ENCODE results near the gene CACNA2D1.

Gene CACNA2D1

DNA sequence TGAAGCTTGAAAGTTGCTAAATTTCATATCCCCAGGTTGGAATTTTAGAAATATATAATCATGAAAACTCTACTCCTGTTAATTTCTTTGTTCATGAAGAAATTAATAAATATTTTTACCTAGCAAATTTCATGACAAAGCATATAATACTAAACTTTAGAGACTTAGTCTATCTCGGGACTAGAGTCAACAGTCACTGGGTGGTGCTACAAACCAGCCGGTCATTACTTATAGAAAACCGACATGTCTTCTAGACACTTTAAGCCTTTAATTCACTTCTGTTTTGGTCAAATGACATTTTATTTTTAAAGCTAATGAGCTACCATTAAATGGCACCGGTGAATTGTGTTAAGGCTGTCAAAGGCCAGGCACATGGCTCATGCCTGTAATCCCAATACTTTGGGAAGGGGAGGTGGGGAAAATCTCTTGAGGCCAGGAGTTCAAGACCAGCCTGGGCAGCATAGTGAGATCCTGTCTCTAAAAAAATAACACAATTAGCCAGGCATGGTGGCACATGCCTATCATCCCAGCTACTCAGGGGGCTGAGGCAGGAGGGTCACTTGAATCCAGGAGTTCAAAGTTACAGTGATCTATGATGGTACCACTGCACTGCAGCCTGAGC is 270.1 kb downstream of the CACNA2D1 start:
- Histone ChIP-seq H3K36me3 (ENCODE audit: control insufficient read depth, insufficient read depth, low read length) (no peaks in the 10 kb centered on the region), H3K4me3 (ENCODE audit: low read depth, low read length) (no peak overlapping the region), H3K9me3 (ENCODE audit: control insufficient read depth, insufficient read depth, low read length) (no peaks in the 10 kb centered on the region)

GRCh38 chr7:82172881-82173280 is 270.7 kb downstream of the CACNA2D1 start:
- H3K4me3 ChIP-seq (ENCODE audit: low read depth, low read length) = no peak overlapping the region
- no peaks in the 10 kb centered on the region for H3K36me3 ChIP-seq (ENCODE audit: control insufficient read depth, insufficient read depth, low read length)
- H3K4me1 ChIP-seq (ENCODE audit: control insufficient read depth, insufficient read depth, low read length) = peaks cover 28% of the 10 kb centered on the region
- H3K27me3 ChIP-seq (ENCODE audit: control insufficient read depth, insufficient read depth, low read length) = no peaks in the 10 kb centered on the region
- no peaks in the 10 kb centered on the region for H3K9me3 ChIP-seq (ENCODE audit: control insufficient read depth, insufficient read depth, low read length)
- H3K9ac ChIP-seq (ENCODE audit: low read depth, low read length) = no peak overlapping the region
- H3K27ac ChIP-seq (ENCODE audit: low read depth, low read length) = peak overlapping the region; percentile 23

More for the DNA sequence above, 270.1 kb downstream of the CACNA2D1 start:
- Histone ChIP-seq H3K27ac (ENCODE audit: low read depth, low read length) (no peak overlapping the region), H3K4me1 (ENCODE audit: control insufficient read depth, insufficient read depth, low read length) (peaks cover 29% of the 10 kb centered on the region), H3K9ac (ENCODE audit: low read depth, low read length) (no peak overlapping the region), H3K27me3 (ENCODE audit: control insufficient read depth, insufficient read depth, low read length) (no peaks in the 10 kb centered on the region)

- Histone ChIP-seq H3K4me3 (ENCODE audit: low read depth, low read length) (no peak overlapping the region), H3K27me3 (ENCODE audit: control insufficient read depth, insufficient read depth, low read length) (no peaks in the 10 kb centered on the region), H3K27ac (ENCODE audit: low read depth, low read length) (no peak overlapping the region), H3K36me3 (ENCODE audit: control insufficient read depth, insufficient read depth, low read length) (no peaks in the 10 kb centered on the region), H3K9ac (ENCODE audit: low read depth, low read length) (no peak overlapping the region), H3K9me3 (ENCODE audit: control insufficient read depth, insufficient read depth, low read length) (no peaks in the 10 kb centered on the region), H3K4me1 (ENCODE audit: control insufficient read depth, insufficient read depth, low read length) (peaks cover 26% of the 10 kb centered on the region)
Measured at GRCh38 chr7:82172017-82172416, 271.6 kb downstream of the CACNA2D1 start.

DNA sequence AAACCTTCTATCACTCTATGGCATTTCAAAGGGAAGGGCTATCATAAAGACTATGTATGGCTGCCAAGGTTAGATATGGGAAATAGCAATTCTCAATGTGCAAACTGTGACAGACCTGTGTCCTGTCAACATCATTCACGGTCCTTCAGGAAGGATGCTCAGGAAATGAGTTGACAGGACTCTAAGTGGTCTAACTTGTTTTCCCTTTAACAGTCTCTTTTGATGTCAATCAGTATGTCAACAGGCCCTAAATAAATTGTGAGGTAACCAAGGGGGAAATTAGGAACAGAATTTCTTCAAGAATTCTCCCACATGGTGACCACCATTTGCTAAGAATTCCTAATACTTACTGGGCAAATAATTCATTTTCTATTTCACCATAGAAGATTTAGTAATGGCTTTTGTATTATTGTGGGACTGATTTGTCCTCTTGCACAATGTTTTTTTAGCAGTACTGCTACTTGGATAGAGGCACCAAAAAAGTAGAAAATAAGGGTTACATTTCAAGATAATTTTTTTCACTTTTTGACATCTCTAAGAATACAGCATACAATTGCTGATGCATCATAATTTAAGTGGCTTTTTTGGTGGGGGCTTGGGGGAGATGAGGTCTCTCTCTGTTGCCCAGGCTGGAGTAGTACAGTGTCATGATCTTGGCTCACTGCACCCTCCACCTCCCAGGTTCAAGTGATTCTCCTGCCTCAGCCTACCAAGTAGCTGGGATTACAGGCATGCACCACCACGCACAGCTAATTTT is 275.8 kb downstream of the CACNA2D1 start:
- Histone ChIP-seq H3K27ac (ENCODE audit: low read depth, low read length) (no peak overlapping the region), H3K4me3 (ENCODE audit: low read depth, low read length) (no peak overlapping the region), H3K9me3 (ENCODE audit: control insufficient read depth, insufficient read depth, low read length) (no peaks in the 10 kb centered on the region), H3K36me3 (ENCODE audit: control insufficient read depth, insufficient read depth, low read length) (no peaks in the 10 kb centered on the region), H3K27me3 (ENCODE audit: control insufficient read depth, insufficient read depth, low read length) (no peaks in the 10 kb centered on the region), H3K9ac (ENCODE audit: low read depth, low read length) (no peak overlapping the region), H3K4me1 (ENCODE audit: control insufficient read depth, insufficient read depth, low read length) (peaks cover 7% of the 10 kb centered on the region; the same call in 1 of the 2 replicates)

DNA sequence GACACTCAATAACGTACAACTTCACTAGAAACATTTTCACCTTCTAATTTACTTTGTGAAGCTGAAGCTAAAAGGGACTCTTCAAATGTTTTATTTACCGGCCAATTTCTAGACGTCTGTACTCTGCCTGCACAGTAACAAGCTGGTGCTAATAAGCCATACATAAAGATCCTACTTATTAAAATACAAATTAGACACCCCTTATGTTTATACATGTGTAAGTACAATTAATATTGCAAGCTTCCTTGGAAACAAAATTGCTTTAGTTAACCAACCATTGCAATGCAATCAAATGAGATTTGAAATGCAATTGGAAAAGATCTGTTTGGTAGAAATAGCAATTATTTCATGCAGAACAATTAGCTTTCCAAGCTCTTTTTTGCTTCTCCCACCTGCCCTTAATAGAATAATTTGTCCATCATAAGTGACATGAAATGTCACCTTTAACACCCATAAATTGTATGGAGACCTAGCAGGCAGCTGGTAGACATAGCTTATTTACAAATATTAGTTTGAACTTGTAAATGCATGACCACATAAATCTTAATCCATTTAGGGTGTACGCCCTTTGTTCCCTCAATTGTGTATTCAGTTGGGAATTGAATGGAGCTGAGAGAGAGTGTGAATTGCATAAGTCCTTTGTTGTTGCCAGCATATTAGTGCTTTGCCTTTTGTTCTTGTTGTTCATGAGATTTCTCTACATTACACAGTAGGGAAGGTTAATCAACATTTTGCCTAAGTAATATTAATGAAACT is 277.1 kb downstream of the CACNA2D1 start:
- H3K36me3 ChIP-seq (ENCODE audit: control insufficient read depth, insufficient read depth, low read length) = no peaks in the 10 kb centered on the region

GRCh38 chr7:82164813-82165212 is 278.8 kb downstream of the CACNA2D1 start:
- no peaks in the 10 kb centered on the region for H3K9me3 ChIP-seq (ENCODE audit: control insufficient read depth, insufficient read depth, low read length)
- H3K4me3 ChIP-seq (ENCODE audit: low read depth, low read length) = no peak overlapping the region
- H3K36me3 ChIP-seq (ENCODE audit: control insufficient read depth, insufficient read depth, low read length) = no peaks in the 10 kb centered on the region
- no peak overlapping the region for H3K9ac ChIP-seq (ENCODE audit: low read depth, low read length)
- H3K27me3 ChIP-seq (ENCODE audit: control insufficient read depth, insufficient read depth, low read length) = no peaks in the 10 kb centered on the region
- peak overlapping the region; percentile 7 for H3K27ac ChIP-seq (ENCODE audit: low read depth, low read length)
- peaks cover 22% of the 10 kb centered on the region for H3K4me1 ChIP-seq (ENCODE audit: control insufficient read depth, insufficient read depth, low read length)

More for the DNA sequence above, 277.1 kb downstream of the CACNA2D1 start:
- H3K27me3 ChIP-seq (ENCODE audit: control insufficient read depth, insufficient read depth, low read length) = no peaks in the 10 kb centered on the region
- H3K27ac ChIP-seq (ENCODE audit: low read depth, low read length) = peak overlapping the region; percentile 10
- no peak overlapping the region for H3K9ac ChIP-seq (ENCODE audit: low read depth, low read length)
- H3K4me3 ChIP-seq (ENCODE audit: low read depth, low read length) = no peak overlapping the region
- H3K9me3 ChIP-seq (ENCODE audit: control insufficient read depth, insufficient read depth, low read length) = no peaks in the 10 kb centered on the region
- H3K4me1 ChIP-seq (ENCODE audit: control insufficient read depth, insufficient read depth, low read length) = peaks cover 20% of the 10 kb centered on the region

GRCh38 chr7:82164410-82164809 is 279.2 kb downstream of the CACNA2D1 start:
- H3K9me3 ChIP-seq (ENCODE audit: control insufficient read depth, insufficient read depth, low read length) = no peaks in the 10 kb centered on the region
- peaks cover 22% of the 10 kb centered on the region for H3K4me1 ChIP-seq (ENCODE audit: control insufficient read depth, insufficient read depth, low read length)
- H3K4me3 ChIP-seq (ENCODE audit: low read depth, low read length) = no peak overlapping the region
- H3K9ac ChIP-seq (ENCODE audit: low read depth, low read length) = no peak overlapping the region
- no peak overlapping the region for H3K27ac ChIP-seq (ENCODE audit: low read depth, low read length)
- H3K27me3 ChIP-seq (ENCODE audit: control insufficient read depth, insufficient read depth, low read length) = no peaks in the 10 kb centered on the region
- no peaks in the 10 kb centered on the region for H3K36me3 ChIP-seq (ENCODE audit: control insufficient read depth, insufficient read depth, low read length)

DNA sequence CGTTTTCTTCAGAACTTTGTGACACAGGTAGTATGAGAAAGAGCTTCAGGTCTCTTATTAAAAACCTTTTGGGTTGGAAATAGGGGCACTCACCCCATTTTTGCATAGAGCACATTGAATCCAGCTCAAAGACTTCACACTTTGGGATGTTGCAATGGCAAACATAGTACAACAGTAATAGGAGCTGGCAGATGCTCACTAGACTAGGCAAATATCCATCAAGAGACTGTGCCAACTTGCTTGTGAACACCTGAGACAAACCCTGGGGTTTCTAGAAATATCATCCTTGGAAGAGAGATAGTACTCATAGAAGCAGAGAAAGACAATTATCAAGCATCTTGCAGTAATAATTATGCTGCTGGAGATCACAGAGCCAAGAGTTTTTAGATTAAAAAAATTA is 280.0 kb downstream of the CACNA2D1 start:
- Histone ChIP-seq H3K4me3 (ENCODE audit: low read depth, low read length) (no peak overlapping the region), H3K4me1 (ENCODE audit: control insufficient read depth, insufficient read depth, low read length) (peaks cover 22% of the 10 kb centered on the region), H3K36me3 (ENCODE audit: control insufficient read depth, insufficient read depth, low read length) (no peaks in the 10 kb centered on the region), H3K9ac (ENCODE audit: low read depth, low read length) (no peak overlapping the region), H3K27ac (ENCODE audit: low read depth, low read length) (no peak overlapping the region), H3K9me3 (ENCODE audit: control insufficient read depth, insufficient read depth, low read length) (no peaks in the 10 kb centered on the region), H3K27me3 (ENCODE audit: control insufficient read depth, insufficient read depth, low read length) (no peaks in the 10 kb centered on the region)

DNA sequence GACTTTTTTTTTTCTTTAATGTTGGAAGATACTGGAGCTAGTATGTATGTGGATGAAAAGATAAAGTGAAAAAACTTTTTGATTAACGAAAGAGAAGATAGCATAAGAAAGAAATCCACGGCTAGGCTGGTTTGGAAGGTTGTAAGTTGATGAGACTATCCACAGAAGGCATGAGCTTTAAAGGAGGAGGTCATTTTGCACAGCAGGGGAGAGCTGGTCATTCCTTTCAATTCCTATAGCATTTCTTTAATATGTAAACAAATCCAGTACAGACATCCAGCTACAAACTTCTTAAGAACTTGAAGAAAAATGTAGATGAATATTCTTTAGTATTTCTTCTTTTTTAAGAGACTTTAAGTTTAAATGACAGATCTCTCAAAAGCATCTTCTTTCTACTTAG is 281.3 kb downstream of the CACNA2D1 start:
- Histone ChIP-seq H3K36me3 (ENCODE audit: control insufficient read depth, insufficient read depth, low read length) (no peaks in the 10 kb centered on the region), H3K27me3 (ENCODE audit: control insufficient read depth, insufficient read depth, low read length) (peaks cover 6% of the 10 kb centered on the region), H3K4me3 (ENCODE audit: low read depth, low read length) (no peak overlapping the region), H3K4me1 (ENCODE audit: control insufficient read depth, insufficient read depth, low read length) (peaks cover 22% of the 10 kb centered on the region), H3K9me3 (ENCODE audit: control insufficient read depth, insufficient read depth, low read length) (no peaks in the 10 kb centered on the region), H3K9ac (ENCODE audit: low read depth, low read length) (no peak overlapping the region), H3K27ac (ENCODE audit: low read depth, low read length) (no peak overlapping the region)

DNA sequence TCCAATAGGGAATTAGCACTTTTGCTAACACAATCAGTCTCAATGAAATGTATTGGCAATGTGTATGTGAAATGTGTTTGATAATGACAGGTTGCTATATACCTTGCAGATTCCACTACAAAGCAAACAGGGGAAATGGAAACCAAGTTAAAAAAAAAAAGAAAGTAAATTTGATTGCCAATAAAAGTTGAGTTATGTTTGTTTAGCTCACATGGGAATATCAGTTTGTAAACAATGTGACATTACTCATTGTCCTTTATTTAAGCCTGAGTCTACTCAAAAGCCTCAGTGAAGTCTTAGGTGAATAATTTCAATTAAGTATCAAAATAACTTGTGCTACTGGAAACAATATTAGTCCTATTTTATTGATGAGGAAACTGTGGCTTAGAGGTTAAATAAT is 285.2 kb downstream of the CACNA2D1 start:
- H3K4me1 ChIP-seq (ENCODE audit: control insufficient read depth, insufficient read depth, low read length) = peaks cover 31% of the 10 kb centered on the region
- H3K36me3 ChIP-seq (ENCODE audit: control insufficient read depth, insufficient read depth, low read length) = no peaks in the 10 kb centered on the region
- no peak overlapping the region for H3K4me3 ChIP-seq (ENCODE audit: low read depth, low read length)
- no peak overlapping the region for H3K9ac ChIP-seq (ENCODE audit: low read depth, low read length)
- no peak overlapping the region for H3K27ac ChIP-seq (ENCODE audit: low read depth, low read length)
- H3K27me3 ChIP-seq (ENCODE audit: control insufficient read depth, insufficient read depth, low read length) = peaks cover 26% of the 10 kb centered on the region
- no peaks in the 10 kb centered on the region for H3K9me3 ChIP-seq (ENCODE audit: control insufficient read depth, insufficient read depth, low read length)

DNA sequence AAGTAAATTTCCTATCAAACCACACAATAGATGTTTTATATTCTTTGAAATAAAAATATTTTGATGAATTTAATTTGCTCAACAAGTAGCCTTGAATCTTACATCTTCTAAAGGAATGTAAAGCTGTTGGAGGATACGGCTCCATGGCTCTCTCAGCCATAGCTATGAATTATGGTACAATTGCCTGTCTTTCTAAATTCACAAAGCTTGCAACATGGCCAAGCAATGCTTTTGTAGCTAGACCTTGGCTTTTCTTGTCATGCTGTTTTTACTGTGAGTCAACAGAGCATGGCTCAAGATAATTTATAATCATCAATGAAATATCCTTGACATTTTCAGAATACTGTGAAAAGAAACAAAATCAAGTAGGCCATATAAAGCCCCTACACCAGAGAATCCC is 286.7 kb downstream of the CACNA2D1 start:
- H3K27me3 ChIP-seq (ENCODE audit: control insufficient read depth, insufficient read depth, low read length) = peaks cover 26% of the 10 kb centered on the region
- no peak overlapping the region for H3K9ac ChIP-seq (ENCODE audit: low read depth, low read length)
- H3K27ac ChIP-seq (ENCODE audit: low read depth, low read length) = no peak overlapping the region
- H3K36me3 ChIP-seq (ENCODE audit: control insufficient read depth, insufficient read depth, low read length) = no peaks in the 10 kb centered on the region
- H3K9me3 ChIP-seq (ENCODE audit: control insufficient read depth, insufficient read depth, low read length) = no peaks in the 10 kb centered on the region
- H3K4me1 ChIP-seq (ENCODE audit: control insufficient read depth, insufficient read depth, low read length) = peaks cover 22% of the 10 kb centered on the region
- H3K4me3 ChIP-seq (ENCODE audit: low read depth, low read length) = no peak overlapping the region

Data from HUES48 (cell line).